H1 (cell line): ENCODE measurements around the gene HSD17B4.
"Not testable (repeated sequence)": the region's sequence is repeated elsewhere in the genome, so short reads cannot be mapped to it uniquely, and the experiment has no call there.

Source experiments
- CBX8 ChIP-seq: fragments of 300-800, 300-1000 bp; sonication (generic); IDR thresholded peaks from 2 replicates; pipeline ENCODE4 v1.7.1; 2016; ENCODE audit warnings: low read depth, low read length, borderline replicate concordance
- NRF1 ChIP-seq: IDR thresholded peaks from 2 replicates; pipeline ENCODE4 v1.6.1; 2011; ENCODE audit warnings: mild to moderate bottlenecking, low read depth, low read length, improper control_type of control experiment
- POLR2AphosphoS5 ChIP-seq: IDR thresholded peaks from 2 replicates; pipeline ENCODE4 v1.6.1; 2011; ENCODE audit warnings: low read depth, low read length
- RAD21 ChIP-seq, 2 experiments: IDR thresholded peaks in 1 of 2; conservative IDR thresholded peaks in 1 of 2; 2 replicates each; pipeline ENCODE4 v1.6.1; 2011; ENCODE audit warnings: low read depth in 2 of 2, low read length in 2 of 2, improper control_type of control experiment in 1 of 2, inconsistent platforms in 1 of 2, mild to moderate bottlenecking in 1 of 2, moderate library complexity in 1 of 2
- YY1 ChIP-seq: IDR thresholded peaks from 2 replicates; pipeline ENCODE4 v1.6.1; 2011; ENCODE audit warnings: low read depth, mild to moderate bottlenecking, low read length
- TF ChIP-seq, protein P1 (sequence below), 3 experiments: IDR thresholded peaks; 1 replicate in 2 of 3; 2 replicates in 1 of 3; pipeline versions ENCODE4 v1.5.1 to v1.6.1; 2011; ENCODE audit warnings: low read length in 3 of 3, mild to moderate bottlenecking in 3 of 3, inconsistent platforms in 2 of 3, low read depth in 1 of 3, moderate library complexity in 1 of 3; ENCODE audit not compliant: insufficient read depth in 1 of 3; ENCODE audit errors: control extremely low read depth in 1 of 3
- TF ChIP-seq, protein P2 (sequence below): IDR thresholded peaks from 2 replicates; pipeline ENCODE4 v1.6.1; 2012; ENCODE audit warnings: inconsistent platforms

DNA sequence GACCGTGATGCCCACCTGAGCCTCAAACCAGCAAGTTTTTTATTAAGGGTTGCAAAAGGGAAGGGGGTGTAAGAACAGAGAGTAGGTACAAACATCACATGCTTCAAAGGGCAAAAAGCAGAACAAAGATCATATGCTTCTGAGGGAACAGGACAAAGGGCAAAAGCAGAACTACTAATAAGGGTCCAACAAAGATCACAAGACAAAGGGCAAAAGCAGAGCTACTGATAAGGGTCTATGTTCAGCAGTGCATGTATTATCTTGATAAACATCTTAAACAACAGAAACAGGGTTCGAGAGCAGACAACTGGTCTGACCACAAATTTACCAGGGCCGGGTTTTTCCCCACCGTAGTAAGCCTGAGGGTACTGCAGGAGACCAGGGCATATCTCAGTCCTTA is 1.7 kb upstream of the HSD17B4 start:
- TF ChIP-seq NRF1; RAD21 (IDR thresholded peaks at IDR 0.05 in 1 of 2, conservative IDR thresholded peaks at IDR 0.05 in 1 of 2; ENCODE audit: low read depth in 2 of 2, low read length in 2 of 2); YY1; POLR2AphosphoS5; CBX8: not testable (repeated sequence)
- TF ChIP-seq, protein P1, sequence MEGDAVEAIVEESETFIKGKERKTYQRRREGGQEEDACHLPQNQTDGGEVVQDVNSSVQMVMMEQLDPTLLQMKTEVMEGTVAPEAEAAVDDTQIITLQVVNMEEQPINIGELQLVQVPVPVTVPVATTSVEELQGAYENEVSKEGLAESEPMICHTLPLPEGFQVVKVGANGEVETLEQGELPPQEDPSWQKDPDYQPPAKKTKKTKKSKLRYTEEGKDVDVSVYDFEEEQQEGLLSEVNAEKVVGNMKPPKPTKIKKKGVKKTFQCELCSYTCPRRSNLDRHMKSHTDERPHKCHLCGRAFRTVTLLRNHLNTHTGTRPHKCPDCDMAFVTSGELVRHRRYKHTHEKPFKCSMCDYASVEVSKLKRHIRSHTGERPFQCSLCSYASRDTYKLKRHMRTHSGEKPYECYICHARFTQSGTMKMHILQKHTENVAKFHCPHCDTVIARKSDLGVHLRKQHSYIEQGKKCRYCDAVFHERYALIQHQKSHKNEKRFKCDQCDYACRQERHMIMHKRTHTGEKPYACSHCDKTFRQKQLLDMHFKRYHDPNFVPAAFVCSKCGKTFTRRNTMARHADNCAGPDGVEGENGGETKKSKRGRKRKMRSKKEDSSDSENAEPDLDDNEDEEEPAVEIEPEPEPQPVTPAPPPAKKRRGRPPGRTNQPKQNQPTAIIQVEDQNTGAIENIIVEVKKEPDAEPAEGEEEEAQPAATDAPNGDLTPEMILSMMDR (IDR thresholded peaks at IDR 0.05; ENCODE audit: control extremely low read depth in 1 of 3, insufficient read depth in 1 of 3, low read depth in 1 of 3, low read length in 3 of 3): not testable (repeated sequence)
- TF ChIP-seq, protein P2, sequence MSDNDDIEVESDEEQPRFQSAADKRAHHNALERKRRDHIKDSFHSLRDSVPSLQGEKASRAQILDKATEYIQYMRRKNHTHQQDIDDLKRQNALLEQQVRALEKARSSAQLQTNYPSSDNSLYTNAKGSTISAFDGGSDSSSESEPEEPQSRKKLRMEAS: not testable (repeated sequence)
